ENCODE data around the gene ZNF740. TPM values are rescaled to one million over a fixed set of nuclear protein-coding genes. Genes with fewer than 3 reads are reported as not detected.

Gene ZNF740
- total and polyA plus RNA-seq, 10 of the 15 experiments (the other 5 are each of a cell fraction or from before 2014, with no cell fraction given), result 1.4 to 33.6 (median 11.3) TPM

DNA sequence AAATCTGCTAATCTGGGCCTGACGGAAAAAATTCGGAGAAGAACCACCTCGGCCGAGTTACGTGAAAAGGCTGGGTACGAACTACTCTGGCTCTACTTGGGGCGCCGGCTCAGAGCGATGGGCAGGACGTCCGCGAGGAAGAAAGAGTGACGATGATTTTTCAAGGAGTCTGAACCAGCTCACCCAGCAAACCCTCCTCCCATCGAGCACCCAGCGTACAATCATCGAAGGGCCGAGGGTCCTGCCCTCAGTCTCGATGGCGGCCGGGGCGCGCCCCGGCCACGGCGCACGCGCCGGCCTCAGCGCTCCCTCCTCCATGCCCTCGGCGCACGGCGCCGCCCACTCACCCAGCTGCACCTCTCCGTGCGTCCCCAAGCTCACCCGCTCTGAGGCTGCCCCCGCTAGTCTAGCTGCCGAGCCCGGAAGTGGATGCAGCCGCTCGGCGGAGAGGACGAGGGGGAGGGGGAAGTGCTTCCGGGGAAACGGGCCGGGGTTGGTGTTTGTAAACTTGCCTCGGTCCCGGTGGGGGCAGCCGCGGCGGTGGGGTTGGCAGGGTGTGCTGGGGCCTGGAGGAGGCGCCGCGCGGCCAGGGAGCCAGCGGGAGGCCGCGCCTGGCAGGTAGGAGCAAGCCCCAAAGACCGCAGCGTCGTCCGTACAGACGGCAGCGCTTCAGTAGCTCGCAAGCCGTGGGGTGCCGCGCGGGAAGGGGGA lies at the start of gene ZNF740, which contains the start of gene CSAD (continued):
- TF ChIP-seq, protein P1, sequence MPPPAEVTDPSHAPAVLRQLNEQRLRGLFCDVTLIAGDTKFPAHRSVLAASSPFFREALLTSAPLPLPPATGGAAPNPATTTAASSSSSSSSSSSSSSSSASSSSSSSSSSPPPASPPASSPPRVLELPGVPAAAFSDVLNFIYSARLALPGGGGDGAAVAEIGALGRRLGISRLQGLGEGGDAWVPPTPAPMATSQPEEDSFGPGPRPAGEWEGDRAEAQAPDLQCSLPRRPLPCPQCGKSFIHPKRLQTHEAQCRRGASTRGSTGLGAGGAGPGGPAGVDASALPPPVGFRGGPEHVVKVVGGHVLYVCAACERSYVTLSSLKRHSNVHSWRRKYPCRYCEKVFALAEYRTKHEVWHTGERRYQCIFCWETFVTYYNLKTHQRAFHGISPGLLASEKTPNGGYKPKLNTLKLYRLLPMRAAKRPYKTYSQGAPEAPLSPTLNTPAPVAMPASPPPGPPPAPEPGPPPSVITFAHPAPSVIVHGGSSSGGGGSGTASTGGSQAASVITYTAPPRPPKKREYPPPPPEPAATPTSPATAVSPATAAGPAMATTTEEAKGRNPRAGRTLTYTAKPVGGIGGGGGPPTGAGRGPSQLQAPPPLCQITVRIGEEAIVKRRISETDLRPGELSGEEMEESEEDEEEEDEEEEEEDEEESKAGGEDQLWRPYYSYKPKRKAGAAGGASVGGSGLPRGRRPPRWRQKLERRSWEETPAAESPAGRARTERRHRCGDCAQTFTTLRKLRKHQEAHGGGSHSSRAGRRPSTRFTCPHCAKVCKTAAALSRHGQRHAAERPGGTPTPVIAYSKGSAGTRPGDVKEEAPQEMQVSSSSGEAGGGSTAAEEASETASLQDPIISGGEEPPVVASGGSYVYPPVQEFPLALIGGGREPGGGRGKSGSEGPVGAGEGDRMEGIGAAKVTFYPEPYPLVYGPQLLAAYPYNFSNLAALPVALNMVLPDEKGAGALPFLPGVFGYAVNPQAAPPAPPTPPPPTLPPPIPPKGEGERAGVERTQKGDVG (CRISPR knock-in tag; IDR thresholded peaks at IDR 0.05), result no peak
- no peak for TF ChIP-seq SMC3 (IDR thresholded peaks at IDR 0.05; ENCODE audit: borderline replicate concordance, low read length)
- peak; percentile 84 for TF ChIP-seq ELK1 (IDR thresholded peaks at IDR 0.05; ENCODE audit: low read depth, low read length)
- TF ChIP-seq STAT1 (conservative IDR thresholded peaks at IDR 0.05), result no peak; the same call in 1 of the 2 replicates
- TF ChIP-seq E4F1 (IDR thresholded peaks at IDR 0.05; ENCODE audit: borderline replicate concordance, partially characterized antibody), result peak; percentile 58
- peak; percentile 80 for TF ChIP-seq CREB1 (IDR thresholded peaks at IDR 0.05; ENCODE audit: low read depth)
- TF ChIP-seq, protein P2, sequence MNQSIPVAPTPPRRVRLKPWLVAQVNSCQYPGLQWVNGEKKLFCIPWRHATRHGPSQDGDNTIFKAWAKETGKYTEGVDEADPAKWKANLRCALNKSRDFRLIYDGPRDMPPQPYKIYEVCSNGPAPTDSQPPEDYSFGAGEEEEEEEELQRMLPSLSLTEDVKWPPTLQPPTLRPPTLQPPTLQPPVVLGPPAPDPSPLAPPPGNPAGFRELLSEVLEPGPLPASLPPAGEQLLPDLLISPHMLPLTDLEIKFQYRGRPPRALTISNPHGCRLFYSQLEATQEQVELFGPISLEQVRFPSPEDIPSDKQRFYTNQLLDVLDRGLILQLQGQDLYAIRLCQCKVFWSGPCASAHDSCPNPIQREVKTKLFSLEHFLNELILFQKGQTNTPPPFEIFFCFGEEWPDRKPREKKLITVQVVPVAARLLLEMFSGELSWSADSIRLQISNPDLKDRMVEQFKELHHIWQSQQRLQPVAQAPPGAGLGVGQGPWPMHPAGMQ (IDR thresholded peaks at IDR 0.05; ENCODE audit: borderline replicate concordance), result no peak
- TF ChIP-seq GABPA (IDR thresholded peaks at IDR 0.05; ENCODE audit: low read depth), result peak; percentile 97
- TF ChIP-seq MAX (IDR thresholded peaks at IDR 0.05; ENCODE audit: low read depth, low read length), result no peak
- TF ChIP-seq NR2C2 (IDR thresholded peaks at IDR 0.05; ENCODE audit: borderline replicate concordance, control insufficient read depth, insufficient read length, low read depth), result peak; percentile 68
- peak; percentile 84 for TF ChIP-seq ZNF687 (IDR thresholded peaks at IDR 0.05)
- no peak for TF ChIP-seq ZNF24 (IDR thresholded peaks at IDR 0.05)
- TF ChIP-seq KDM1A (IDR thresholded peaks at IDR 0.05; ENCODE audit: borderline replicate concordance), result no peak
- no peak for TF ChIP-seq NFIC (IDR thresholded peaks at IDR 0.05; ENCODE audit: low read depth, low read length)
- peak; percentile 52; the same call in 1 of the 2 replicates for TF ChIP-seq SREBF1 (IDR thresholded peaks at IDR 0.05; ENCODE audit: low read length)
- TF ChIP-seq SRF (IDR thresholded peaks at IDR 0.05; ENCODE audit: low read depth in 2 of 2, low read length in 2 of 2), result peak in 1 of 2 experiments; percentile 32; a peak in 1 of 4 replicates
- TF ChIP-seq CREM (IDR thresholded peaks at IDR 0.05; ENCODE audit: low read depth), result peak; percentile 41; the same call in 1 of the 2 replicates

Data from GM12878 (cell line).